ENCODE results near the gene TIAM1.

The TIAM1 gene

GRCh38 chr21:31367801-31368200 is 23.7 kb upstream of the TIAM1 start:
- Histone ChIP-seq H3K27me3 (no peaks in the 10 kb centered on the region), H3K4me1 (no peaks in the 10 kb centered on the region; the same call in 1 of the 2 replicates), H3K4me3 (ENCODE audit: low read depth, low read length) (no peak overlapping the region), H3K9me3 (no peaks in the 10 kb centered on the region), H3K36me3 (no peaks in the 10 kb centered on the region)
- DNase-seq, result no peak
- no peak for TF ChIP-seq CTCF (IDR thresholded peaks at IDR 0.05; ENCODE audit: low read depth, low read length)

- Histone ChIP-seq H3K27me3 (no peaks in the 10 kb centered on the region), H3K9me3 (no peaks in the 10 kb centered on the region), H3K4me3 (ENCODE audit: low read depth, low read length) (no peak overlapping the region), H3K4me1 (no peaks in the 10 kb centered on the region; the same call in 1 of the 2 replicates), H3K36me3 (no peaks in the 10 kb centered on the region)
- no peak for TF ChIP-seq CTCF (IDR thresholded peaks at IDR 0.05; ENCODE audit: low read depth, low read length)
- no peak for DNase-seq
Measured at GRCh38 chr21:31366825-31367224, 22.8 kb upstream of the TIAM1 start.

GRCh38 chr21:31364253-31364945 is 20.3 kb upstream of the TIAM1 start:
- Histone ChIP-seq H3K27me3 (no peaks in the 10 kb centered on the region), H3K4me1 (no peaks in the 10 kb centered on the region; the same call in 1 of the 2 replicates), H3K9me3 (no peaks in the 10 kb centered on the region), H3K4me3 (ENCODE audit: low read depth, low read length) (no peak overlapping the region), H3K36me3 (no peaks in the 10 kb centered on the region)
- no peak for TF ChIP-seq CTCF (IDR thresholded peaks at IDR 0.05; ENCODE audit: low read depth, low read length)
- DNase-seq, result no peak

GRCh38 chr21:31363720-31364119 is 19.7 kb upstream of the TIAM1 start:
- no peak overlapping the region for H3K4me3 ChIP-seq (ENCODE audit: low read depth, low read length)

GRCh38 chr21:31360717-31361116 is 16.7 kb upstream of the TIAM1 start:
- DNase-seq, result no peak
- H3K4me3 ChIP-seq (ENCODE audit: low read depth, low read length), result no peak overlapping the region
- H3K4me1 ChIP-seq, result no peaks in the 10 kb centered on the region; the same call in 1 of the 2 replicates
- no peaks in the 10 kb centered on the region for H3K27me3 ChIP-seq
- no peaks in the 10 kb centered on the region for H3K9me3 ChIP-seq
- TF ChIP-seq CTCF (IDR thresholded peaks at IDR 0.05; ENCODE audit: low read depth, low read length), result no peak
- H3K36me3 ChIP-seq, result no peaks in the 10 kb centered on the region

More at GRCh38 chr21:31363720-31364119, 19.7 kb upstream of the TIAM1 start:
- TF ChIP-seq CTCF (IDR thresholded peaks at IDR 0.05; ENCODE audit: low read depth, low read length), result no peak
- Histone ChIP-seq H3K36me3 (no peaks in the 10 kb centered on the region), H3K4me1 (no peaks in the 10 kb centered on the region; the same call in 1 of the 2 replicates), H3K27me3 (no peaks in the 10 kb centered on the region), H3K9me3 (no peaks in the 10 kb centered on the region)
- DNase-seq, result no peak

- Histone ChIP-seq H3K9me3 (no peaks in the 10 kb centered on the region), H3K27me3 (no peaks in the 10 kb centered on the region), H3K4me3 (ENCODE audit: low read depth, low read length) (no peak overlapping the region), H3K4me1 (no peaks in the 10 kb centered on the region), H3K36me3 (no peaks in the 10 kb centered on the region)
- no peak for DNase-seq
- no peak for TF ChIP-seq CTCF (IDR thresholded peaks at IDR 0.05; ENCODE audit: low read depth, low read length)
Measured at GRCh38 chr21:31358158-31358557, 14.1 kb upstream of the TIAM1 start.

All from BE2C (cell line).